MG63 (cell line): ENCODE measurements around the gene UPF1. TPM values are rescaled to one million over a fixed set of nuclear protein-coding genes. Genes with fewer than 3 reads are reported as not detected.
"Not testable (repeated sequence)": the region's sequence is repeated elsewhere in the genome, so short reads cannot be mapped to it uniquely, and the experiment has no call there.

ENCODE experiments used
- DNase-seq: peaks from one replicate; pipeline ENCODE4 v3.0.0-alpha.2; 2020
- H3K27me3 ChIP-seq: fragments of 250-450 bp; sonication (Bioruptor Pico); 2 replicates; pipeline ENCODE4 v1.5.1; 2020; ENCODE audit warnings: mild to moderate bottlenecking, moderate library complexity
- H3K36me3 ChIP-seq: fragments of 250-450 bp; sonication (Bioruptor Pico); 2 replicates; pipeline ENCODE4 v1.5.1; 2020; ENCODE audit warnings: mild to moderate bottlenecking, moderate library complexity
- H3K4me3 ChIP-seq: fragments of 250-450 bp; sonication (Bioruptor Pico); 2 replicates; pipeline ENCODE4 v1.5.1; 2020; ENCODE audit warnings: mild to moderate bottlenecking, moderate library complexity
- H3K9me3 ChIP-seq: fragments of 250-450 bp; sonication (Bioruptor Pico); 2 replicates; pipeline ENCODE4 v1.5.1; 2020; ENCODE audit warnings: mild to moderate bottlenecking, moderate library complexity
- total RNA-seq: library from RNA; depleted of rRNA; stranded (reverse); fragments of >200 nt; shearing (Covaris generic); gene quantifications from 2 replicates; pipeline ENCODE4 v1.2.3, GENCODE V29; 2014; ENCODE audit warnings: low replicate concordance

Gene UPF1
- total RNA-seq, 1 experiment from 2014 or later = 80.2 TPM

- Histone ChIP-seq H3K9me3 (0 out of 2 replicates have a peak, but pooled peaks cover 2% of the 10 kb centered on the region), H3K27me3 (no peaks in the 10 kb centered on the region), H3K4me3 (no peak overlapping the region; the same call in 1 of the 2 replicates), H3K36me3 (peaks cover 30% of the 10 kb centered on the region)
- no peak for DNase-seq
Measured at GRCh38 chr19:18896421-18896841, 64.7 kb downstream of the UPF1 start.

- 0 out of 2 replicates have a peak, but pooled peaks cover 2% of the 10 kb centered on the region for H3K9me3 ChIP-seq
- H3K27me3 ChIP-seq = no peaks in the 10 kb centered on the region
- H3K4me3 ChIP-seq = no peak overlapping the region
- H3K36me3 ChIP-seq = peaks cover 39% of the 10 kb centered on the region
- no peak for DNase-seq
Measured at GRCh38 chr19:18897094-18898029, 65.6 kb downstream of the UPF1 start.

- peaks cover 43% of the 10 kb centered on the region for H3K36me3 ChIP-seq
- no peak overlapping the region for H3K4me3 ChIP-seq
- no peaks in the 10 kb centered on the region for H3K27me3 ChIP-seq
- H3K9me3 ChIP-seq = 0 out of 2 replicates have a peak, but pooled peaks cover 2% of the 10 kb centered on the region
- peak; percentile 74 for DNase-seq
Measured at GRCh38 chr19:18898081-18898606, 66.4 kb downstream of the UPF1 start.

GRCh38 chr19:18898607-18899408 lies 67.0 kb downstream of the UPF1 start:
- Histone ChIP-seq H3K9me3 (0 out of 2 replicates have a peak, but pooled peaks cover 2% of the 10 kb centered on the region), H3K4me3 (no peak overlapping the region), H3K27me3 (no peaks in the 10 kb centered on the region), H3K36me3 (peaks cover 50% of the 10 kb centered on the region)
- DNase-seq = no peak

DNA sequence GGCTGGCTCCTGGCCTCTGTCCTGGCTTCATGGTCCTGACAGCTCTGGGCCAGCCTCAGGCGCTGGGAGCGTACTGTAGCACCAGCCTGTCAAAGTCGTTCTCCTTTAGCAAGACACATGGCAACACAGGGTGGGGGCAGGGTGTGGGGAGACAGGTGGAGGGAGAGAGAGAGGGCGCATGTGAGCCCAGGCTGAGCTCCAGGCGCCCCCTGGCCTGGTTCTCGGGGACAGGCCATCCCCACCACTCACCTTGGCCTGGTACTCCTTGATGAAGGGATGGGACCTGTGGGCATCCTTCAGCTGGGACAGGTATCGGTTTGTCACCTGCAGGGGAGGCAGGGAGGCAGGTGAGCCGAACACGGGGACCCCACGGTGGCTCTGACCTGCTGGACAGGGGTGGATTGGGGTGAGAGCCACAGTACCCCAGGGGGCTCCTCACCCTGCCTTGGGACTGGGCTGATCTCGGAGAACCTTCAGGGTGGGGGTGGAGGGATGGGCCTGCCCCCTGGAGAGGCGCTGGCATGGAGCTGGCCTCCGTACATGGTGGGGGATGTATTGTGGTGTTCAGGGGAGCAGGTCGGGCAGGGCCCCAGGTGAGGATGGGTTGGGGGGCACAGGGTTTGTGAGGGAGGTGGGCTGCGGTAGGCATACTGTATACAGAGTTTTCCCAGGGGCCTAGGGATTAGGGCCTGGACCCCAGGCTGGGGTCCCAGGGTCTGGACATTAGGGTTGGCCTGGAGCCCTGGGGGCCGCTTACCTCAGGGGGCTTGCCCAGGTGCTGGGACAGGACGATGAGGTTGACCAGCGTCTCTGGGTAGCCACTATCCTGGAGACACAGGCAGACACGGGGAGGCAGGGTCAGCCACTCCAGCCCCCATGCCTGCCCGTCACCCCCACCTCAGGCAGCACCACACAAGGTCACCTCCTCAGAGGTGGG lies 68.1 kb downstream of the UPF1 start:
- Histone ChIP-seq H3K36me3 (peaks cover 61% of the 10 kb centered on the region), H3K4me3 (no peak overlapping the region), H3K27me3 (no peaks in the 10 kb centered on the region), H3K9me3 (0 out of 2 replicates have a peak, but pooled peaks cover 2% of the 10 kb centered on the region)
- no peak for DNase-seq

- H3K4me3 ChIP-seq = no peak overlapping the region
- no peaks in the 10 kb centered on the region for H3K27me3 ChIP-seq
- DNase-seq = no peak
- H3K9me3 ChIP-seq = no peaks in the 10 kb centered on the region
- H3K36me3 ChIP-seq = peaks cover 71% of the 10 kb centered on the region
Measured at GRCh38 chr19:18900700-18901481, 69.1 kb downstream of the UPF1 start.

- Histone ChIP-seq H3K9me3 (no peaks in the 10 kb centered on the region), H3K36me3 (peaks cover 77% of the 10 kb centered on the region), H3K27me3 (no peaks in the 10 kb centered on the region), H3K4me3 (no peak overlapping the region)
- DNase-seq = no peak
Measured at GRCh38 chr19:18901491-18901890, 69.7 kb downstream of the UPF1 start.

- not testable (repeated sequence) for H3K27me3 ChIP-seq, H3K4me3 ChIP-seq, DNase-seq, H3K9me3 ChIP-seq
- peaks cover 87% of the 10 kb centered on the region for H3K36me3 ChIP-seq
Measured at GRCh38 chr19:18902519-18902918, 70.8 kb downstream of the UPF1 start.

- H3K36me3 ChIP-seq = peaks cover 96% of the 10 kb centered on the region
- no peaks in the 10 kb centered on the region for H3K27me3 ChIP-seq
- H3K4me3 ChIP-seq = no peak overlapping the region
- DNase-seq = no peak
- H3K9me3 ChIP-seq = no peaks in the 10 kb centered on the region
Measured at GRCh38 chr19:18903156-18904037, 71.6 kb downstream of the UPF1 start.

DNA sequence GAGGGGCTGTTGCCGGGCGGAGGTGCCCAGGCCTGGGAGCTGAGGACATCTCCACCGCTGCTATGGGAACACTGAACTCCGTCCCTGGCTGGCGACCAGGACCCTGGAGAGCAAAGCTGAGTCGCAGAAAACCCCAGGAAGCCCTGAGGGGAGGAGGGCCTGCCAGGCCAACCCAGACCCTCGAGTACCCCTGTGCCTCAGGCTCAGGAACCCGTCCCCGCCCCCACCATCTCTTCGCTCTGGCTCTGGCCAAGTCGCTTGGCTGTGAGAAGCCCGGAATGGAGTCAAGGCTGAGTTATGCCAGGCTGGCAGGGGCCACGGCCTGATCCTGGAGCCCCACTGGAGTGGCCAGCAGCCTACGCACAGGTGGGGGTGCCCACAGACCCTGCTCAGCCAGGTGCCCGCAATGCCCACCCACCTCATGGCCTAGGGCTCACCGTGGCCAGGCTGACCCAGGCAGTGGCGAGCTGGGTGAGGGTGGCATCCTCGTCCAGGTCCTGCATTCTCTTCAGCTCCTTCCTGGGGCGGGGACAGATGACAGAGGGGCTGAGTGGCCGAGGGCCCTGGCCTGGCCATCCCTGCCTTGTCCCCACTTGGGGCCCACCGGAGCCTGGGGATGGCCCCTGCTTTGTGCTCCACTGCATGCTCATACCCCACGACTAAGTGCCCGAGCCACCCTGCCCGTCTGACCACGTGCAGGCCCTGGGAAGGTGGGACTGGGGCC lies 72.7 kb downstream of the UPF1 start:
- H3K4me3 ChIP-seq = no peak overlapping the region
- H3K9me3 ChIP-seq = no peaks in the 10 kb centered on the region
- peaks cover 95% of the 10 kb centered on the region for H3K36me3 ChIP-seq
- no peak for DNase-seq
- no peaks in the 10 kb centered on the region for H3K27me3 ChIP-seq

GRCh38 chr19:18905058-18905456 lies 73.3 kb downstream of the UPF1 start:
- DNase-seq = no peak

DNA sequence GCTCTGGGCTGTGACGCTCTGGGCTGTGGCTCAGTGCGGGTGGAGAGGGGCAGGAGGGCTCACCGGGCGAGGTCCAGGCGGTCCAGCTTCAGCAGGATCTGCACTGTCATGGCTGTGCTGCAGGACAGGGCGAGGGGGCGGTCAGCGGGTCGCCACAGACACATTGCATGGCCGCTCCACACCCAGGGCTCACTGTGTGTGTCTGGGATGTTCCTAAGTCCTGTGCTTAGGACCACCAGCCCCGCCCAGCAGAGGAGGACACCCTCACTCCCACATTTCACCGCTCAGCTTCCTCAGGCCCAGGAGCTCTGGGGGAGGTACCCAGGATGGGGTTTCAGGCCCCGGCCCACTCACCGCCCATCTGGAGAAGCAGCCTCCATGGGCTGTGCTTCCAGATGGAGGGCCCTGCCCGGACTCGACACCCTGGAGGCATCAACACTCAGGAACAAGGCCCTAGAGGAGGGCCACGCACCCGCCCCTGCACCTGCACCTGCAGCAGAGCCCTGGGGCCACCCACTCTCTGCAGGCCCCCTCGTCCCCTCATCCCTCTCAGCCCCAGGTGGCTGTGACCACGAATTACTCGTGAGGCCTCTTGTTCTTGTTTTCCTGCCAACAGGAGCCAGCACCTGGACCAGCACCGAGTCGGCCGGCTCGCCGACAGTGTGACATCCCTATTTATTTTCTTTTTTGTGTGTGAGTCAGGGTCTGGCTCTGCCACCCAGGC lies 73.9 kb downstream of the UPF1 start:
- Histone ChIP-seq H3K27me3 (no peaks in the 10 kb centered on the region), H3K4me3 (no peak overlapping the region), H3K9me3 (no peaks in the 10 kb centered on the region), H3K36me3 (peaks cover 95% of the 10 kb centered on the region)
- DNase-seq = no peak

More at GRCh38 chr19:18905058-18905456, 73.3 kb downstream of the UPF1 start:
- no peaks in the 10 kb centered on the region for H3K9me3 ChIP-seq
- no peak overlapping the region for H3K4me3 ChIP-seq
- no peaks in the 10 kb centered on the region for H3K27me3 ChIP-seq
- H3K36me3 ChIP-seq = peaks cover 95% of the 10 kb centered on the region
